Natural killer cell (primary cell): ENCODE data around the gene MYOCOS. TPM values are rescaled to one million over a fixed set of nuclear protein-coding genes. Genes with fewer than 3 reads are reported as not detected.

Experiments used
- ATAC-seq, 3 donors: fragments of 150-1000 bp in 2 of 3; fragments of 200-7000 bp in 1 of 3; cut with Tn5 transposase; 1 replicate in 1 of 3; 2 replicates in 2 of 3; pipeline ENCODE4 v1.10.0; 2021; ENCODE audit warnings: mild to moderate bottlenecking in 2 of 3, moderate library complexity in 2 of 3
- DNase-seq, 2 donors: peaks; one replicate each; pipeline versions ENCODE4 v3.0.0 to v3.0.0-alpha.2; 2013 to 2021; ENCODE audit warnings: mixed read lengths in 1 of 2
- H3K27ac ChIP-seq: one replicate; pipeline ENCODE4 v1.5.1; 2013; ENCODE audit warnings: mild to moderate bottlenecking, low read length
- H3K27me3 ChIP-seq: one replicate; pipeline ENCODE4 v1.6.1; 2013; ENCODE audit warnings: low read length; ENCODE audit not compliant: control insufficient read depth, insufficient read depth
- H3K36me3 ChIP-seq: one replicate; pipeline ENCODE4 v1.6.1; 2013; ENCODE audit warnings: low read length; ENCODE audit not compliant: control insufficient read depth, insufficient read depth
- H3K4me1 ChIP-seq: one replicate; pipeline ENCODE4 v1.6.1; 2013; ENCODE audit warnings: low read length; ENCODE audit not compliant: control insufficient read depth, insufficient read depth
- H3K4me3 ChIP-seq: one replicate; pipeline ENCODE4 v1.5.1; 2013; ENCODE audit warnings: low read length
- H3K9me3 ChIP-seq: one replicate; pipeline ENCODE4 v1.6.1; 2013; ENCODE audit warnings: low read length; ENCODE audit not compliant: control insufficient read depth, insufficient read depth
- H3K27ac Mint-ChIP-seq, 2 donors: one replicate each; pipeline ENCODE4 v1.8.0; 2022; ENCODE audit warnings: mild to moderate bottlenecking in 2 of 2, mixed read lengths in 2 of 2, moderate library complexity in 1 of 2
- H3K27me3 Mint-ChIP-seq, 2 donors: one replicate each; pipeline ENCODE4 v1.8.0; 2022; ENCODE audit warnings: low read depth in 2 of 2, mixed read lengths in 2 of 2
- H3K36me3 Mint-ChIP-seq: one replicate; pipeline ENCODE4 v1.8.0; 2022; ENCODE audit warnings: mixed read lengths
- H3K4me1 Mint-ChIP-seq, 2 donors: one replicate each; pipeline ENCODE4 v1.8.0; 2022; ENCODE audit warnings: mixed read lengths in 2 of 2
- H3K4me3 Mint-ChIP-seq: one replicate; pipeline ENCODE4 v1.8.0; 2022; ENCODE audit warnings: mild to moderate bottlenecking, moderate library complexity, mixed read lengths
- H3K9me3 Mint-ChIP-seq, 2 donors: one replicate each; pipeline ENCODE4 v1.8.0; 2022; ENCODE audit warnings: mixed read lengths in 2 of 2
- WGBS: methylation state at CpG from one replicate; pipeline ENCODE4 v1.1.7; 2013; ENCODE audit warnings: missing lambda C conversion rate; ENCODE audit not compliant: insufficient coverage; 5-methylcytosine and 5-hydroxymethylcytosine counted together
- intact Hi-C: fragments of 100-400 bp; cut with micrococcal nuclease; formaldehyde crosslinking; loops from one replicate; pipeline ENCODE4 v1.14.2; 2022
- total RNA-seq, 4 donors: library from RNA; stranded (reverse); fragments of 120-200 nt in 1 of 4; gene quantifications; one replicate each; pipeline versions ENCODE4 v1.2.3 to v1.2.4, GENCODE V29; 2013 to 2022
- TF ChIP-seq, protein P1 (sequence below): fragments of 200-600 bp; IDR thresholded peaks from one replicate; pipeline ENCODE4 v1.8.0; 2022; ENCODE audit warnings: antibody characterized with exemption

Gene MYOCOS
- total RNA-seq, 3 donors from 2014 or later (not counting 1 experiment from before 2014, with no cell fraction given) = not detected

DNA sequence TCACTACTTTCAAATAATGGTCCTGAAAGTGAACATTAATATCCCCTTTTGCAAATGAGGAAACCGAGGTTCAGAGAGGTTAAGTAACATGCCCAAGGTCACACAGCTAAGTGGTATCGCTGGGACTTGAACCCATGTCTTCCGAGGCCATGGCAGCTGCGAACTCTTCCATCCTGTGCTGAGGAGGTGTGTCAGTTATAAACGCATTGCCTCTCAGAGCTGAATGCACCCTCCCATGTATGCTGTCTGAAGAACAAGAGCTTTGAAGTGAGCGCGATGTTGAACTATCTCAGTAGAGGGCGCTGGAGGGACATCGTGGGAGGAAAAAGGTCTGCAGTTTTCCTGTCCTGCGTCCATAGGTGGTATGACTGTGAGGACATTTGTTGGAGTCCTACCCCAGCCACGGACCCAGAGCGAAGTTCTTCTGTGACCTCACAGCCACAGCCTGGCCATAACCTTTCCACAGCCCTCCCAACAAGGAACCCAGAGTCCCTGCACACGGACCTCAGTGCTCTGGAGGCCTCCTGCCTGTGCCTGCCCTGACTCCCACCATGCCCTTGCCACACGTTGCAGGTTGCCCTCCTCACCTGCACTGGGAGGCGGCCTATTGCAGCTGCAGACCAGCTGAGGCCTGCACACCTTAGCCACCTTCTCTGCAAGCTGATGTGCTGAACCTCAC is 22.9 kb downstream of the MYOCOS start:
- Mint-ChIP-seq H3K27me3 (peaks cover 0 to 2% of the 10 kb centered on the region in 2 donors), H3K4me3 (no peak overlapping the region), H3K36me3 (no peaks in the 10 kb centered on the region), H3K27ac (no peak overlapping the region), H3K9me3 (no peaks in the 10 kb centered on the region), H3K4me1 (peaks cover 7 to 11% of the 10 kb centered on the region in 2 donors)
- 20% methylated on average over 15 of the region's 15 CpGs for WGBS
- Histone ChIP-seq H3K9me3 (no peaks in the 10 kb centered on the region), H3K27ac (no peak overlapping the region), H3K4me1 (no peaks in the 10 kb centered on the region), H3K27me3 (no peaks in the 10 kb centered on the region), H3K4me3 (no peak overlapping the region), H3K36me3 (no peaks in the 10 kb centered on the region)
- intact Hi-C loops = no loop called here
- DNase-seq = peak; percentile 38 to 77
- ATAC-seq = peak; percentile 82 to 86 (median 82)
- TF ChIP-seq, protein P1, sequence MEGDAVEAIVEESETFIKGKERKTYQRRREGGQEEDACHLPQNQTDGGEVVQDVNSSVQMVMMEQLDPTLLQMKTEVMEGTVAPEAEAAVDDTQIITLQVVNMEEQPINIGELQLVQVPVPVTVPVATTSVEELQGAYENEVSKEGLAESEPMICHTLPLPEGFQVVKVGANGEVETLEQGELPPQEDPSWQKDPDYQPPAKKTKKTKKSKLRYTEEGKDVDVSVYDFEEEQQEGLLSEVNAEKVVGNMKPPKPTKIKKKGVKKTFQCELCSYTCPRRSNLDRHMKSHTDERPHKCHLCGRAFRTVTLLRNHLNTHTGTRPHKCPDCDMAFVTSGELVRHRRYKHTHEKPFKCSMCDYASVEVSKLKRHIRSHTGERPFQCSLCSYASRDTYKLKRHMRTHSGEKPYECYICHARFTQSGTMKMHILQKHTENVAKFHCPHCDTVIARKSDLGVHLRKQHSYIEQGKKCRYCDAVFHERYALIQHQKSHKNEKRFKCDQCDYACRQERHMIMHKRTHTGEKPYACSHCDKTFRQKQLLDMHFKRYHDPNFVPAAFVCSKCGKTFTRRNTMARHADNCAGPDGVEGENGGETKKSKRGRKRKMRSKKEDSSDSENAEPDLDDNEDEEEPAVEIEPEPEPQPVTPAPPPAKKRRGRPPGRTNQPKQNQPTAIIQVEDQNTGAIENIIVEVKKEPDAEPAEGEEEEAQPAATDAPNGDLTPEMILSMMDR = peak; percentile 68

DNA sequence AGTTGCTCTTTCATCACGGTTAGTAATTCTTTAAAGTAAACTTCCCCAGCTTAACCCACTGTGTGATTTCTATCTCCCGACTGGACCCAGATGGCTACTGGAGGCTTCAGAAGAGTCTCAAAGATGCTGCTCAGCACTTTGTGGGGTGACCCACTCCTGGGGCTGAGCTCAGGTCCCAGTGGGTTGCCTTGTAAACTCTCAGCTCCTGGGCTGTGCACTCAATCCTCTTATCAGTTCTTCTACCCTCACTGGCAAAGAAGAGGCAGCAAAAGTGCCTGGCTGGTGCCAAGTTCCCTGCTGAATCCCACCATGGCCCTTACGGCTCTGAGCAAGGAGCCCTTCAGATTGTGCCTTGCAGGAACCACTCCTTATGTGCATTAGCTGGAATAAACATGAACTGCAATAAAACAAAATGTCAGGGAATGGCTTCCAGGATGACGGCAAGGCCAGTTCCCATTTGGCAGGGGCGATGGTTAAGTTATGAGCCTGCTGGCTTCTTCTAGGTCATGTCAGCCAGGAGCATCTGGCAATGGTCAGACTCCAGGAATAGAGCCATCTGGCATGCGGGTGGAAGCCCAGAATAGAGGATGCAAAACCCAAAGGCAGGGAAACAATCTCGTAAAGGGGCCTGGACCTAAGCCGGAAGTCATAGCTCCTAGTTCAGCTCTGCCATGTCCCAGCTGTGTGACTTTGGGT is 23.7 kb downstream of the MYOCOS start:
- H3K4me1 Mint-ChIP-seq = peaks cover 7 to 11% of the 10 kb centered on the region in 2 donors
- no peaks in the 10 kb centered on the region for H3K4me1 ChIP-seq
- WGBS = 81% methylated on average over 8 of the region's 8 CpGs

DNA sequence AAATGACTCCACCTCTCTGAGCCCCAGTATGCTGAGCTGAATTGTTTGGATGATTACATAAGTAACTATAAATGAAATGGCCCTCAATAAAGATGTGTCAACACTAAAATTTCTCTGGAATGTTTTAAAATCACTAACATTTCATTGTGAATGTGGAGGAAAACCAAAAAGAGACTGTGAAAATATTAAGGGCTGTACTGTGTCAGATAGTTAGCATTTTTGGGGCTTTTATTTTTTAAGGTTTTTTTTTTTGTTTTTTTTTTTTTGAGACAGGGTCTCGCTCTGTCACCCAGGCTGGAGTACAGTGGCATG is 24.2 kb downstream of the MYOCOS start:
- no peak for DNase-seq
- H3K36me3 Mint-ChIP-seq = no peaks in the 10 kb centered on the region
- H3K4me1 Mint-ChIP-seq = peaks cover 7 to 11% of the 10 kb centered on the region in 2 donors
- intact Hi-C loops = no loop called here
- Histone ChIP-seq H3K27me3 (no peaks in the 10 kb centered on the region), H3K4me1 (no peaks in the 10 kb centered on the region), H3K4me3 (no peak overlapping the region), H3K9me3 (no peaks in the 10 kb centered on the region), H3K36me3 (no peaks in the 10 kb centered on the region), H3K27ac (no peak overlapping the region)
- 100% methylated on average over 1 of the region's 1 CpG for WGBS
- no peak for ATAC-seq
- H3K27ac Mint-ChIP-seq = no peak overlapping the region
- H3K9me3 Mint-ChIP-seq = no peaks in the 10 kb centered on the region
- TF ChIP-seq, protein P1 = no peak
- peaks cover 6 to 15% of the 10 kb centered on the region in 2 donors for H3K27me3 Mint-ChIP-seq
- no peak overlapping the region for H3K4me3 Mint-ChIP-seq

More for the DNA sequence above, 23.7 kb downstream of the MYOCOS start:
- ATAC-seq = no peak
- DNase-seq = no peak
- H3K36me3 ChIP-seq = no peaks in the 10 kb centered on the region
- no peaks in the 10 kb centered on the region for H3K9me3 ChIP-seq
- TF ChIP-seq, protein P1 = no peak
- H3K27me3 ChIP-seq = no peaks in the 10 kb centered on the region
- H3K4me3 ChIP-seq = no peak overlapping the region
- Mint-ChIP-seq H3K9me3 (no peaks in the 10 kb centered on the region), H3K4me3 (no peak overlapping the region), H3K36me3 (no peaks in the 10 kb centered on the region), H3K27ac (no peak overlapping the region), H3K27me3 (peaks cover 1 to 10% of the 10 kb centered on the region in 2 donors)
- intact Hi-C loops = no loop called here
- no peak overlapping the region for H3K27ac ChIP-seq
